ENCODE measurements around the gene OR52J3. TPM values are rescaled to one million over a fixed set of nuclear protein-coding genes. Genes with fewer than 3 reads are reported as not detected.

Gene OR52J3
- total and polyA plus RNA-seq, 2 of the 13 experiments (the other 11 are each of a cell fraction or from before 2014, with no cell fraction given) = not detected

- intact Hi-C loops (cut with micrococcal nuclease; ENCODE audit: unreplicated experiment) (no loop called here), in situ Hi-C loops (cut with HindIII; ENCODE audit: extremely low pct_ligation_motif_present, low pct_unique_long_range_greater_than_20kb) (no loop called here)
- Histone ChIP-seq H3K9me3 (ENCODE audit: low read length) (no peaks in the 10 kb centered on the region), H3K27ac (ENCODE audit: extremely low read length, insufficient read depth, low read length) (no peak overlapping the region), H3K4me3 (replicated peaks in 1 of 3; ENCODE audit: insufficient read depth in 1 of 3, low read depth in 2 of 3, low read length in 3 of 3) (no peak overlapping the region), H3K79me2 (ENCODE audit: insufficient read depth, low read length) (no peaks in the 10 kb centered on the region), H3K4me1 (ENCODE audit: insufficient read depth, low read length) (no peaks in the 10 kb centered on the region), H3K36me3 (replicated peaks in 1 of 2; ENCODE audit: control insufficient read depth in 1 of 2, insufficient read depth in 2 of 2, low read length in 2 of 2) (no peaks in the 10 kb centered on the region), H4K20me1 (ENCODE audit: insufficient read depth, low read length) (no peaks in the 10 kb centered on the region), H3K4me2 (ENCODE audit: low read depth, low read length) (no peak overlapping the region), H2AFZ (ENCODE audit: low read length) (no peak overlapping the region), H3K27me3 (ENCODE audit: control insufficient read depth in 1 of 2, insufficient read depth in 2 of 2, low read length in 2 of 2) (no peaks in the 10 kb centered on the region), H3K9ac (ENCODE audit: insufficient read depth, low read depth, low read length) (no peak overlapping the region)
- POLR2A ChIA-PET = no interaction called here
- TF ChIP-seq ZFX (CRISPR knock-in tag; IDR thresholded peaks at IDR 0.05; ENCODE audit: low read depth) (no peak), FUBP1 (CRISPR knock-in tag; IDR thresholded peaks at IDR 0.05; ENCODE audit: borderline replicate concordance) (no peak), XBP1 (CRISPR knock-in tag; IDR thresholded peaks at IDR 0.05) (no peak), ZNF577 (CRISPR knock-in tag; IDR thresholded peaks at IDR 0.05; ENCODE audit: borderline replicate concordance, low read depth) (no peak)
- no TSS peak for BruUV-seq (replicated peaks)
- DNase-seq (ENCODE audit: low spot score) (no peak), ATAC-seq (no peak), FAIRE-seq (no peak)
- CTCF ChIA-PET (ENCODE audit: low intra/inter-chr PET ratio, low total read pairs) = no interaction called here
- 4% methylated on average over 3 of the region's 3 CpGs for WGBS (ENCODE audit: low lambda C conversion rate)
These were observed 4.2 kb upstream of the OR52J3 start for GRCh38 chr11:5042091-5042490.

GRCh38 chr11:5043380-5043779, 2.9 kb upstream of the OR52J3 start:
- Histone ChIP-seq H3K4me3 (replicated peaks in 1 of 3; ENCODE audit: insufficient read depth in 1 of 3, low read depth in 2 of 3, low read length in 3 of 3) (no peak overlapping the region), H3K4me2 (ENCODE audit: low read depth, low read length) (no peak overlapping the region), H3K36me3 (replicated peaks in 1 of 2; ENCODE audit: control insufficient read depth in 1 of 2, insufficient read depth in 2 of 2, low read length in 2 of 2) (no peaks in the 10 kb centered on the region), H2AFZ (ENCODE audit: low read length) (no peak overlapping the region), H4K20me1 (ENCODE audit: insufficient read depth, low read length) (no peaks in the 10 kb centered on the region), H3K4me1 (ENCODE audit: insufficient read depth, low read length) (no peaks in the 10 kb centered on the region), H3K27ac (ENCODE audit: extremely low read length, insufficient read depth, low read length) (no peak overlapping the region), H3K27me3 (ENCODE audit: control insufficient read depth in 1 of 2, insufficient read depth in 2 of 2, low read length in 2 of 2) (no peaks in the 10 kb centered on the region), H3K9ac (ENCODE audit: insufficient read depth, low read depth, low read length) (no peak overlapping the region), H3K79me2 (ENCODE audit: insufficient read depth, low read length) (no peaks in the 10 kb centered on the region), H3K9me3 (ENCODE audit: low read length) (no peaks in the 10 kb centered on the region)
- POLR2A ChIA-PET = no interaction called here
- in situ Hi-C loops (cut with HindIII; ENCODE audit: extremely low pct_ligation_motif_present, low pct_unique_long_range_greater_than_20kb) = no loop called here
- ATAC-seq (no peak), FAIRE-seq (no peak), DNase-seq (ENCODE audit: low spot score) (no peak)
- BruUV-seq (replicated peaks) = no TSS peak
- WGBS (ENCODE audit: low lambda C conversion rate) = 0% methylated on average over 2 of the region's 2 CpGs
- TF ChIP-seq RAD51 (IDR thresholded peaks at IDR 0.05; ENCODE audit: borderline replicate concordance) = no peak
- CTCF ChIA-PET (ENCODE audit: low intra/inter-chr PET ratio, low total read pairs) = no interaction called here
- intact Hi-C loops (cut with micrococcal nuclease; ENCODE audit: unreplicated experiment) = no loop called here
